ENCODE data around the gene GARIN1A.
A peak's percentile ranks its signal among the peaks of the same experiment; 100 is the strongest.
"Not testable (repeated sequence)": the region's sequence is repeated elsewhere in the genome, so short reads cannot be mapped to it uniquely, and the experiment has no call there.

GARIN1A gene

GRCh38 chr7:128683738-128684137, 11.6 kb downstream of the GARIN1A start:
- DNase-seq (ENCODE audit: low read depth in 2 of 2): not testable (repeated sequence)

- no peak for DNase-seq (ENCODE audit: low read depth in 2 of 2)
These were observed 15.0 kb downstream of the GARIN1A start for GRCh38 chr7:128687131-128687530.

- DNase-seq (ENCODE audit: low read depth in 2 of 2): no peak
These were observed 16.4 kb downstream of the GARIN1A start for GRCh38 chr7:128688492-128688891.

GRCh38 chr7:128689161-128689935, 17.3 kb downstream of the GARIN1A start:
- DNase-seq (ENCODE audit: low read depth in 2 of 2): not testable (repeated sequence)

GRCh38 chr7:128691227-128691626, 19.1 kb downstream of the GARIN1A start:
- no peak for DNase-seq (ENCODE audit: low read depth in 2 of 2)

GRCh38 chr7:128692623-128693270, 20.7 kb downstream of the GARIN1A start:
- no peak for DNase-seq (ENCODE audit: low read depth in 2 of 2)

GRCh38 chr7:128693373-128694015, 21.4 kb downstream of the GARIN1A start:
- no peak for DNase-seq (ENCODE audit: low read depth in 2 of 2)

GRCh38 chr7:128694738-128695137, 22.6 kb downstream of the GARIN1A start:
- DNase-seq (ENCODE audit: low read depth in 2 of 2): no peak

GRCh38 chr7:128697302-128697905, 25.3 kb downstream of the GARIN1A start:
- DNase-seq (ENCODE audit: low read depth in 2 of 2): peak in 1 of 2 donors; percentile 3

- no peak for DNase-seq (ENCODE audit: low read depth in 2 of 2)
These were observed 27.2 kb downstream of the GARIN1A start for GRCh38 chr7:128699196-128699712.

- DNase-seq (ENCODE audit: low read depth in 2 of 2): no peak
These were observed 27.8 kb downstream of the GARIN1A start for GRCh38 chr7:128699895-128700294.

- DNase-seq (ENCODE audit: low read depth in 2 of 2): no peak
These were observed 29.1 kb downstream of the GARIN1A start for GRCh38 chr7:128701062-128701785.

GRCh38 chr7:128703609-128704241, 31.6 kb downstream of the GARIN1A start:
- no peak for DNase-seq (ENCODE audit: low read depth in 2 of 2)

GRCh38 chr7:128705891-128706333, 33.8 kb downstream of the GARIN1A start:
- no peak for DNase-seq (ENCODE audit: low read depth in 2 of 2)

- DNase-seq (ENCODE audit: low read depth in 2 of 2): no peak
These were observed 35.7 kb downstream of the GARIN1A start for GRCh38 chr7:128707752-128708151.

GRCh38 chr7:128708235-128708634, 36.1 kb downstream of the GARIN1A start:
- no peak for DNase-seq (ENCODE audit: low read depth in 2 of 2)

GRCh38 chr7:128708824-128709223, 36.7 kb downstream of the GARIN1A start:
- DNase-seq (ENCODE audit: low read depth in 2 of 2): no peak

- no peak for DNase-seq (ENCODE audit: low read depth in 2 of 2)
These were observed 38.4 kb downstream of the GARIN1A start for GRCh38 chr7:128710481-128710880.

GRCh38 chr7:128713794-128714193, 41.7 kb downstream of the GARIN1A start:
- DNase-seq (ENCODE audit: low read depth in 2 of 2): no peak

GRCh38 chr7:128714701-128715495, 42.8 kb downstream of the GARIN1A start:
- DNase-seq (ENCODE audit: low read depth in 2 of 2): no peak
